KMS-11 (cell line): ENCODE results near the gene SLC48A1.
"Not testable (repeated sequence)": the region's sequence is repeated elsewhere in the genome, so short reads cannot be mapped to it uniquely, and the experiment has no call there.

ENCODE experiments used
- H2AFZ ChIP-seq: fragments of 200-600 bp; sonication (generic); 2 replicates; pipeline ENCODE4 v1.6.1; 2016; ENCODE audit warnings: antibody characterized with exemption, mixed run types, low read depth
- H3K27ac ChIP-seq: fragments of 200-600 bp; sonication (generic); 2 replicates; pipeline ENCODE4 v1.6.1; 2016; ENCODE audit warnings: mild to moderate bottlenecking, mixed run types
- H3K27me3 ChIP-seq: fragments of 200-600 bp; sonication (generic); 2 replicates; pipeline ENCODE4 v1.6.1; 2017; ENCODE audit warnings: mild to moderate bottlenecking, low read depth, mixed run types, moderate library complexity; ENCODE audit not compliant: insufficient read depth
- H3K36me3 ChIP-seq: fragments of 200-600 bp; sonication (generic); 2 replicates; pipeline ENCODE4 v1.6.1; 2017; ENCODE audit warnings: mild to moderate bottlenecking, mixed run types; ENCODE audit not compliant: insufficient read depth
- H3K4me1 ChIP-seq: fragments of 200-600 bp; sonication (generic); 2 replicates; pipeline ENCODE4 v1.6.1; 2016; ENCODE audit warnings: mild to moderate bottlenecking, low read depth, mixed run types; ENCODE audit not compliant: poor library complexity, severe bottlenecking
- H3K4me2 ChIP-seq: fragments of 200-600 bp; sonication (generic); 2 replicates; pipeline ENCODE4 v1.7.0; 2016; ENCODE audit warnings: mild to moderate bottlenecking, mixed run types
- H3K4me3 ChIP-seq: fragments of 200-600 bp; sonication (generic); IDR thresholded peaks from 2 replicates; pipeline ENCODE4 v1.6.1; 2017; ENCODE audit warnings: low read depth, low read length, mixed read lengths; ENCODE audit not compliant: insufficient read depth
- H3K79me2 ChIP-seq: fragments of 200-600 bp; sonication (generic); 2 replicates; pipeline ENCODE4 v1.6.1; 2016; ENCODE audit warnings: low read depth, mixed run types; ENCODE audit not compliant: insufficient read depth
- H3K9ac ChIP-seq: fragments of 200-600 bp; sonication (generic); 2 replicates; pipeline ENCODE4 v1.6.1; 2016; ENCODE audit warnings: mild to moderate bottlenecking, mixed run types
- H4K20me1 ChIP-seq: fragments of 200-600 bp; sonication (generic); 2 replicates; pipeline ENCODE4 v1.6.1; 2016; ENCODE audit warnings: mild to moderate bottlenecking, mixed run types; ENCODE audit not compliant: insufficient read depth
- TF ChIP-seq, protein P1 (sequence below): fragments of 200-600 bp; sonication (generic); conservative IDR thresholded peaks from 2 replicates; pipeline ENCODE4 v1.6.1; 2017; ENCODE audit warnings: low read depth, mild to moderate bottlenecking, antibody characterized with exemption, low read length, moderate library complexity, mixed read lengths

The SLC48A1 gene

DNA sequence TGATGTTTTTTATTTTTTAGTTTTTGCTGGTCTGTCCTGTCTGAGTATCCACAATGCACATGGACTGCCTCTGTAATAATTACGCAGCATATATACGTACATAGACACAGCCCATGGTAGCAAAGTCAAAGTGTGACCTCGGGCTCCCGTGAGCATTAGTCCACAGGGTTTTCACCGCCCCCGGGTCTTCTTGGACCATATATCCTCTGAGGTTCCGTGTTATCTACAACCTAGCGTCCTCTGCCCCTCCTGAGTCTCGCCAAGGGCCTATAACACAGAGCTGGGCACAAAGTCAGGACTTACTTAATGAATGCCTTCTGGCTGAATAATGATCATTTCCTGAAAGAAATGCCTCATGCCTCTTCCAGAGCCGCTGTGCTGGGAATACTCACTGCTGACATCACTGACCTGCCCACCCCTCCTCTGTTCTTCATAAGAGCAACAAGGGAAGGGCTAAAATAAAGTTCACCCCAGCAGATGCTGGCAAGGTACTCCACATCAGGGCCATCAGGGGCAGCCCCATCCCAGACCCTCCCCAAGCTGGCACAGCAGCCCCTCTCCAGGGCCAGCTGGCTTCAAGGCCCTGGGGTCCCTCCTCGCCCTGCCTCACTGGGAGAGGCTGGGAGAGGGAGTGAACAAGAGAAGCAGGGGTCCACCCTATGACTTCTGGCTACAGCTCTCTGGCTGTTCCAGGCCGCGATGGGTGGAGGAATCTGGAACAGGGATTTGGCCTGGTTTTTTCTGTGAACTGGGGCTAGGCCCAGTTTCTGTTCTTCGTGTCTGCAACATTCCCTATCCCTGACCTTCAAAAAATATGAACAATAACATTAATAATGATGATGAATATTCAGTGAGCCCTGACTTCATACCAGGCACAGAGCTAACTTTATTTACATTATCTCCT lies 38.8 kb downstream of the SLC48A1 start:
- no peaks in the 10 kb centered on the region for H4K20me1 ChIP-seq
- H3K36me3 ChIP-seq = no peaks in the 10 kb centered on the region; the same call in 1 of the 2 replicates
- peak overlapping the region; percentile 88 for H3K27ac ChIP-seq
- peaks cover 92% of the 10 kb centered on the region for H3K4me1 ChIP-seq
- no peaks in the 10 kb centered on the region for H3K27me3 ChIP-seq
- TF ChIP-seq, protein P1, sequence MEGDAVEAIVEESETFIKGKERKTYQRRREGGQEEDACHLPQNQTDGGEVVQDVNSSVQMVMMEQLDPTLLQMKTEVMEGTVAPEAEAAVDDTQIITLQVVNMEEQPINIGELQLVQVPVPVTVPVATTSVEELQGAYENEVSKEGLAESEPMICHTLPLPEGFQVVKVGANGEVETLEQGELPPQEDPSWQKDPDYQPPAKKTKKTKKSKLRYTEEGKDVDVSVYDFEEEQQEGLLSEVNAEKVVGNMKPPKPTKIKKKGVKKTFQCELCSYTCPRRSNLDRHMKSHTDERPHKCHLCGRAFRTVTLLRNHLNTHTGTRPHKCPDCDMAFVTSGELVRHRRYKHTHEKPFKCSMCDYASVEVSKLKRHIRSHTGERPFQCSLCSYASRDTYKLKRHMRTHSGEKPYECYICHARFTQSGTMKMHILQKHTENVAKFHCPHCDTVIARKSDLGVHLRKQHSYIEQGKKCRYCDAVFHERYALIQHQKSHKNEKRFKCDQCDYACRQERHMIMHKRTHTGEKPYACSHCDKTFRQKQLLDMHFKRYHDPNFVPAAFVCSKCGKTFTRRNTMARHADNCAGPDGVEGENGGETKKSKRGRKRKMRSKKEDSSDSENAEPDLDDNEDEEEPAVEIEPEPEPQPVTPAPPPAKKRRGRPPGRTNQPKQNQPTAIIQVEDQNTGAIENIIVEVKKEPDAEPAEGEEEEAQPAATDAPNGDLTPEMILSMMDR = no peak
- no peak overlapping the region for H2AFZ ChIP-seq
- no peak overlapping the region for H3K4me3 ChIP-seq
- peaks cover 88% of the 10 kb centered on the region for H3K79me2 ChIP-seq
- H3K9ac ChIP-seq = peak overlapping the region; percentile 59
- peak overlapping the region; percentile 95 for H3K4me2 ChIP-seq

- H3K36me3 ChIP-seq = no peaks in the 10 kb centered on the region; the same call in 1 of the 2 replicates
- H3K4me1 ChIP-seq = peaks cover 93% of the 10 kb centered on the region
- no peak overlapping the region for H3K4me3 ChIP-seq
- no peak overlapping the region for H2AFZ ChIP-seq
- H3K27ac ChIP-seq = peak overlapping the region; percentile 88
- H3K9ac ChIP-seq = peak overlapping the region; percentile 59
- H3K79me2 ChIP-seq = peaks cover 88% of the 10 kb centered on the region
- no peaks in the 10 kb centered on the region for H4K20me1 ChIP-seq
- H3K27me3 ChIP-seq = no peaks in the 10 kb centered on the region
- TF ChIP-seq, protein P1 = peak; percentile 39
- H3K4me2 ChIP-seq = peak overlapping the region; percentile 99
Observed at GRCh38 chr12:47812797-47813510, 39.9 kb downstream of the SLC48A1 start.

GRCh38 chr12:47813511-47814196 lies 40.6 kb downstream of the SLC48A1 start:
- Histone ChIP-seq H3K27me3 (no peaks in the 10 kb centered on the region), H3K4me3 (no peak overlapping the region), H3K4me1 (peaks cover 92% of the 10 kb centered on the region), H3K4me2 (peak overlapping the region; percentile 99), H3K79me2 (peaks cover 88% of the 10 kb centered on the region), H2AFZ (no peak overlapping the region), H3K27ac (peak overlapping the region; percentile 88), H3K9ac (peak overlapping the region; percentile 57), H3K36me3 (no peaks in the 10 kb centered on the region; the same call in 1 of the 2 replicates), H4K20me1 (no peaks in the 10 kb centered on the region)
- TF ChIP-seq, protein P1 = peak; percentile 26; the same call in 1 of the 2 replicates

GRCh38 chr12:47814539-47815170 lies 41.6 kb downstream of the SLC48A1 start:
- H3K27ac ChIP-seq = peak overlapping the region; percentile 88
- no peaks in the 10 kb centered on the region for H4K20me1 ChIP-seq
- TF ChIP-seq, protein P1 = no peak
- peaks cover 82% of the 10 kb centered on the region for H3K4me1 ChIP-seq
- H3K79me2 ChIP-seq = peaks cover 85% of the 10 kb centered on the region
- H3K9ac ChIP-seq = peak overlapping the region; percentile 57; the same call in 1 of the 2 replicates
- H3K4me3 ChIP-seq = no peak overlapping the region
- H2AFZ ChIP-seq = no peak overlapping the region
- H3K27me3 ChIP-seq = no peaks in the 10 kb centered on the region
- H3K4me2 ChIP-seq = peak overlapping the region; percentile 99
- H3K36me3 ChIP-seq = no peaks in the 10 kb centered on the region; the same call in 1 of the 2 replicates

DNA sequence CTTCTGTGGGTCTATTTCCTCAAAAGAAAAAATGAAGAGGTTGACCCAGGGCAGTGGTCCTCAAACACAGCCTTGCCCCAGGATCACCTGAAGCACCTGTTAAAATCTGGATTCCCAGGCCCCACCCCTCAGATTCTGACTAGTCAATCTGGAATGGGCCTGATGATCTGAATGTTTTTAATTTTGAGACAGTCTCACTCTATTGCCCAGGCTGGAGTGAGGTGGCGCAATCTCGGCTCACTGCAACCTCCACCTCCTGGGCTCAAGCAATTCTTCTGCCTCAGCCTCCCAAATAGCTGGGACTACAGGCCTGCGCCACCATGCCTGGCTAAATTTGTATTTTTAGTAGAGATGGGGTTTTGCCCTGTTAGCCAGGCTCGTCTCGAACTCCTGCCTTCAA lies 42.4 kb downstream of the SLC48A1 start:
- H3K36me3 ChIP-seq, H3K9ac ChIP-seq, H3K4me3 ChIP-seq, H3K27me3 ChIP-seq, H2AFZ ChIP-seq, H4K20me1 ChIP-seq: not testable (repeated sequence)
- Histone ChIP-seq H3K79me2 (peaks cover 81% of the 10 kb centered on the region), H3K27ac (peak overlapping the region; percentile 88), H3K4me1 (peaks cover 75% of the 10 kb centered on the region), H3K4me2 (peak overlapping the region; percentile 99)
